Measurements from ENCODE around the gene MPIG6B.

MPIG6B gene

GRCh38 chr6:31739639-31740396 lies 16.6 kb downstream of the MPIG6B start, which contains the start of gene MSH5:
TSS of gene MSH5 (plus strand) at chr6:31740005. CDS start at chr6:31740467, 462 bp downstream.
- peak; percentile 97 for DNase-seq

GRCh38 chr6:31740397-31741223 lies 17.4 kb downstream of the MPIG6B start:
- DNase-seq: no peak

- DNase-seq: no peak
Measured at GRCh38 chr6:31741815-31742214, 18.6 kb downstream of the MPIG6B start.

GRCh38 chr6:31742894-31743293 lies 19.7 kb downstream of the MPIG6B start:
- no peak for DNase-seq

GRCh38 chr6:31744422-31744821 lies 21.2 kb downstream of the MPIG6B start:
- DNase-seq: no peak

GRCh38 chr6:31749301-31750036 lies 26.3 kb downstream of the MPIG6B start:
- DNase-seq: no peak

GRCh38 chr6:31750411-31751022 lies 27.3 kb downstream of the MPIG6B start:
- DNase-seq: no peak

GRCh38 chr6:31752739-31753319 lies 29.7 kb downstream of the MPIG6B start:
- DNase-seq: no peak

GRCh38 chr6:31758281-31758680 lies 35.1 kb downstream of the MPIG6B start:
- no peak for DNase-seq

- no peak for DNase-seq
Measured at GRCh38 chr6:31760790-31761189, 37.6 kb downstream of the MPIG6B start.

GRCh38 chr6:31761343-31761742 lies 38.2 kb downstream of the MPIG6B start:
- no peak for DNase-seq

GRCh38 chr6:31762356-31762755 lies 39.2 kb downstream of the MPIG6B start, which contains the start of gene SAPCD1:
TSS of gene SAPCD1 (plus strand) at chr6:31762656. CDS start at chr6:31763055, 399 bp downstream.
- DNase-seq: no peak

- no peak for DNase-seq
Measured at GRCh38 chr6:31762878-31763618, 39.9 kb downstream of the MPIG6B start.

- no peak for DNase-seq
Measured at GRCh38 chr6:31763619-31763940, 40.4 kb downstream of the MPIG6B start.

GRCh38 chr6:31764198-31764597 lies 41.0 kb downstream of the MPIG6B start:
- DNase-seq: no peak

- DNase-seq: no peak
Measured at GRCh38 chr6:31765559-31765909, 42.4 kb downstream of the MPIG6B start.

- no peak for DNase-seq
Measured at GRCh38 chr6:31765910-31766794, 43.0 kb downstream of the MPIG6B start.

GRCh38 chr6:31767096-31767645 lies 44.0 kb downstream of the MPIG6B start:
- DNase-seq: no peak

- no peak for DNase-seq
Measured at GRCh38 chr6:31768363-31769257, 45.4 kb downstream of the MPIG6B start.
